22Rv1 (cell line): ENCODE measurements around the gene NPNT.

ENCODE experiments used
- H3K27ac ChIP-seq: fragments of 450-650 bp; 2 replicates; pipeline ENCODE4 v1.5.1; 2017
- ZFX ChIP-seq: fragments of 450-650 bp; IDR thresholded peaks from 2 replicates; pipeline ENCODE4 v1.6.1; 2017; ENCODE audit warnings: antibody characterized with exemption, borderline replicate concordance
- TF ChIP-seq, protein P1 (sequence below): fragments of 450-650 bp; IDR thresholded peaks from 2 replicates; pipeline ENCODE4 v1.5.1; 2017; ENCODE audit warnings: mild to moderate bottlenecking

NPNT gene

DNA sequence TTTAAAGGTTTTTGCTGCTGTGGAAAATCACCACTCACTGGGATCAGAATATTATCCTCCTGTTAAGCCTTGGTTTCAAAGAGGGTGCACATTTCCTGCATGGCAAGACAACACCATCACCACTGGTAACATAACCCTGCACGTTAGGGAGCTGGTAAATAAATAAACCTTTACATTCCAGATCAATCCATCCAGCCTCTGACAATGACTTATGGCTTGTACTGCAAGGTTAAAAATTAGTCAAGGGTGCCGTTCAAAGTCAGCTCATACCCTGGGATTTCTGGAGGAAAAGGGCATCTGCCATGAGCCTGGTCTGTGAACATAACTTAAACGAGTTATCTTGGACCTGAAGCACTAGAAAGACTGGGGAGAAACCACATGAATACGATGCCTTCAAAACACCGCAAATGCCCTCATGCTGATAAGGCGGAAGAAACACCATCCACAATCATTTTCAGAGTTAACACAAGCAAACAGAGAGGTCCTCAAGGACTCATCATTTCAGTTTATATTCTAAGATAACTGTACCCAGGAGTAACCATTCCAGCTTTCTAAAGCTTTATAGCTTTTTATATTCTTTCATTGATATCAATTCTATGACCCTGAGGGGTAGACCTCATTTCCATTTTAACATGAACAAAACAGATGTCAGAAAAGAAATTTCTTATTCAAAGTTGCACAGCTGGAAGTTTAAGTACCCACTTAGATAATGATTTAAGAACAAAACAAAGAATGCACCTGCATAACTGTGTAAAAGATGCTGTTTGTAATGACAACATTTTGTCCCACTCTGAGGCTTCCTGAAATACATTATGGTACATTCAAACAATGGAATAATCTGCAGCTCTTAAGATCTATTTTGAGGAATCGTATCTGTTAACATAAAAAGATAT is 103.1 kb downstream of the NPNT start:
- H3K27ac ChIP-seq = no peak overlapping the region
- no peak for TF ChIP-seq ZFX
- TF ChIP-seq, protein P1, sequence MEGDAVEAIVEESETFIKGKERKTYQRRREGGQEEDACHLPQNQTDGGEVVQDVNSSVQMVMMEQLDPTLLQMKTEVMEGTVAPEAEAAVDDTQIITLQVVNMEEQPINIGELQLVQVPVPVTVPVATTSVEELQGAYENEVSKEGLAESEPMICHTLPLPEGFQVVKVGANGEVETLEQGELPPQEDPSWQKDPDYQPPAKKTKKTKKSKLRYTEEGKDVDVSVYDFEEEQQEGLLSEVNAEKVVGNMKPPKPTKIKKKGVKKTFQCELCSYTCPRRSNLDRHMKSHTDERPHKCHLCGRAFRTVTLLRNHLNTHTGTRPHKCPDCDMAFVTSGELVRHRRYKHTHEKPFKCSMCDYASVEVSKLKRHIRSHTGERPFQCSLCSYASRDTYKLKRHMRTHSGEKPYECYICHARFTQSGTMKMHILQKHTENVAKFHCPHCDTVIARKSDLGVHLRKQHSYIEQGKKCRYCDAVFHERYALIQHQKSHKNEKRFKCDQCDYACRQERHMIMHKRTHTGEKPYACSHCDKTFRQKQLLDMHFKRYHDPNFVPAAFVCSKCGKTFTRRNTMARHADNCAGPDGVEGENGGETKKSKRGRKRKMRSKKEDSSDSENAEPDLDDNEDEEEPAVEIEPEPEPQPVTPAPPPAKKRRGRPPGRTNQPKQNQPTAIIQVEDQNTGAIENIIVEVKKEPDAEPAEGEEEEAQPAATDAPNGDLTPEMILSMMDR = no peak

DNA sequence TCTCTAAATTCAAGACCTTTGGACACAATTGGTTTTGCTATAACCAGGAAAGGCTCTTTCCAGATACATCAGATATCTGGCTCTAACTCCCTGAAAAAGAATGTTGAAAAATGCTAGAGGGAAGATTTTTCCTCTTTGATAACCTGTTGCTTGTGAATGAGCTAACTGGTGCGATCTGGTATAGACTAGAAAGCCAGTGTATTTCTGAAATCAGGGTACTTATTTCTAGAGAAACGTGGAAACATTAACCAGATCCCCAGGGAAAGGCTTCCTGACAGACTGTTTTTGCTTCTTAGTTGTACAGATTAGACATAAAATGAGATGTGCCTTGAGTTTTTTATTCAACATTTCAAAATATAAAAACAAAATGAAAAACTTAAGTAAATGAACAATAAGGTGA is 107.7 kb downstream of the NPNT start:
- H3K27ac ChIP-seq = no peak overlapping the region

DNA sequence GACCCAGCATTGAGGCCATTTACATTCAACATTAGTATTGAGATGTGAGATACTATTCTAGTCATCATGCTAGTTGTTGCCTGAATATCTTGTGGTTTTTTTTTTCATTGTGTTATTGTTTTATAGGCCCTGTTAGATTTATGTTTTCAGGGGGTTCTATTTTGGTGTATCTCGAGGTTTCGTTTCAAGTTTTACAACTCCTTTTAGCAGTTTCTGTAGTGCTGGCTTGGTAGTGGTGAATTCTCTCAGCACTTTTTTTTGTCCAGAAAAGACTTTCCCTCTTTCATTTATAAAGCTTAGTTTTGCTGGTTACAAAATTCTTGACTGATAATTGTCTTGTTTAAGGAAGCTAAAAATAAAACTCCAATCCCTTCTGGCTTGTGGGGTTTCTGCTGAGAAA is 115.5 kb downstream of the NPNT start:
- no peak overlapping the region for H3K27ac ChIP-seq
- TF ChIP-seq ZFX = no peak
- TF ChIP-seq, protein P1 = no peak

More for the DNA sequence above, 107.7 kb downstream of the NPNT start:
- no peak for TF ChIP-seq ZFX
- TF ChIP-seq, protein P1 = no peak

DNA sequence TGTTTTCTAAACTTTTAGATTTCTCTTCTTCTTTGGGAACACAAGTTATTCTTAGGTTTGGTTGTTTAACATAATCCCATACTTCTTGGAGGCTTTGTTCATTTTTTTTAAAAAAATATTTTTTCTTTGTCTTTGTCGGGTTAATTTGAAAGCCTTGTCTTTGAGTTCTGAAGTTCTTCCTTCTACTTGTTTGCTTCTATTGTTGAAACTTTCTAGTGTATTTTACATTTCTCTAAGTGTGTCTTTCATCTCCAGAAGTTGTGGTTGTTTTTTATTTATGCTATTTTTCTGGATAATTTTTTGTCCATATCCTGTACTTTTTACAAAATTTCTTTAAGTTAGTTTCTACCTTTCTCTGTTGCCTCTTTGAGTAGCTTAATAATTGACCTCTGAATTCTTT is 116.1 kb downstream of the NPNT start:
- TF ChIP-seq, protein P1 = no peak
- no peak for TF ChIP-seq ZFX
- H3K27ac ChIP-seq = no peak overlapping the region

DNA sequence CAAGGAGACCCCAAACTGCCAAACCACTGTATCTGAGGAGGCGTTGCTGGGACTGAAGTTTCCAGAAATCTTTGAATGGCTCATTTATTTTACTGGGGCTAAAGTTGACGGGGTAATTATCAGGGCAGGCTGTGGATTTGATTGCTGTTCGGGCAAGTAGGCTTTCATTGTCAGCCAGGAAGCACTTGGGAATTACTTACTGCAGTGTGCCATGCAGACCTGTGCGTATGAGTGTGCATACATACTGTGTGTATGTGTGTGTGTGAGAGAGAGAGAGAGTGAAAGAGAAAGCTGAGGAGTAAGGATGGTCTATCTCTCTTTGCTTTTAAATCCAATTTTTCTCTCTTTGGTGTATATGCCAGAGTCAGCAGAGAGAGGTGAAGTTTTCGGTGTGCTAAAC is 122.7 kb downstream of the NPNT start:
- no peak overlapping the region for H3K27ac ChIP-seq
- no peak for TF ChIP-seq ZFX
- TF ChIP-seq, protein P1 = no peak

DNA sequence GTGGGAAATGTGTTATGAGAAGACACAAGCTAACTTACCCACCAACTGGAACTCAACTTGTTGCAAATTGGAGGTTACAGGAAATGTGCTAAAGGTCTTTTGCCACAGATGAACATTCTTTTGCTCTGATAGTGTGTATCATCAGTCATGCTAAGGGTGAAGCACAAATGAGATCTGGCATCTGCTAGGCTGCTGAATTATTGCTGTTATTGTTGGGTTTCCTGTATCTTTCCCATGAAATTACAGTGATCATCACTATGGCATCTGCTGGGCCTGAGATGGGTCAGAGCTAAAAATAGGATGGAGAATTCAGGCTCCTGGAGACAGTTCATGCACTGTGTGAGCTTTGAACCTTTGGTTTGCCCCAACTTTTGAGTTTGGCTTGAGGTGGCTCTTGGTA is 124.5 kb downstream of the NPNT start:
- no peak overlapping the region for H3K27ac ChIP-seq
- TF ChIP-seq ZFX = no peak
- TF ChIP-seq, protein P1 = no peak
